ENCODE data around the gene CLEC16A.

Gene CLEC16A

GRCh38 chr16:11145173-11145818 lies 200.9 kb downstream of the CLEC16A start:
- DNase-seq = no peak

GRCh38 chr16:11145819-11146211 lies 201.5 kb downstream of the CLEC16A start:
- no peak for DNase-seq

DNA sequence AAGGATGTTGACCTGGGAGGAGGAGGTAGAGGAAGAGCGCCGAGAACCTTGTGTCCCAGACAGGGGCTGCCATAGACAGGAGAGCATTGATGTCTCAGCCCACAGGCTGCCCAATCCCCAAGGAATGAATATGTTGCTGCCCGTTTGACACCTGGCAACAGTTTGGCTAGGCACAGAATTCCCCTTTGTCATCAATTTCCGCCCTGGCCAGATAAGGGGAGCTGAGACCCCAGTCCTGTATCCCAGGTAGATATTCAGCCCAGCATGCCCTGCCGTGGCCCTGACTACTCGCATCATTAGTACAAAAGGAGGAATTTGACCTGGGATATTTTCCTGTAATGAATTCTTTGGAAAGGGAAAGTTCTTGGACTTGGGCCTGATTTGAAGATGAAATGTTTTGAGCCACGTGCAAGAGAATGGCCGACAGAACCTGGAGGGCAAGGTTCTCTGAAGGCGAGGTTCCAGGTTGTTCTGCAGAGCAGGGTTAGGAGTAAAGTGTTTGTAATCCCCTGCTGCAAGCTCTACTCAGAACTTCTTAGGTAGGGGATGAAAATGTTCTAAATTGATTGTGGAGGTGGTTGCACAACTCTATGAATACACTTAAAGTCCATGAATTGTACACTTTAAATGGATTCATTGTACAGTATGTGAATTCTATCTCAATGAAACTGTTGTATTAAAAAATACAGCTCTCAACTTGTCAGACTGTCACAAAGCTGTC lies 202.8 kb downstream of the CLEC16A start:
- no peak for DNase-seq

GRCh38 chr16:11147754-11148444 lies 203.5 kb downstream of the CLEC16A start:
- no peak for DNase-seq

GRCh38 chr16:11149011-11149616 lies 204.8 kb downstream of the CLEC16A start:
- DNase-seq = no peak

DNA sequence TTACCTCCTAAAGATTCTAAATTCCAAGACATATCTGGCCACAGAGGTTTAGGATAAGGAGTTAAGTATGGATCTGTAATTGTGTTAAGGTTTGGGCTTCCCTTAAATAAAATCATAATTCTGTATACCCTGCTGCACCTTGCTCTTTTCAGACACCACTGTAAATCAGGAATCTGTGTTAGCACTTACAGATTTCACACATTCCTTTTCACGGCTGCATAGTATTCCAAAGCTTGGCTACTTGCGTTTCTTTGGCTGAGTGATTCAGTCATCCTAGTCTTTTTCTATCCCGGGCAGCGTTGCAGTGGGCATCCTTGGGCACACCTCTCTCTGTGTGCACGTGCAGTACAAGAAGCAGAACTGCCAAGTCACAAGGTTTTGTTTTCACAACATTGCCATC lies 205.8 kb downstream of the CLEC16A start:
- no peak for DNase-seq

DNA sequence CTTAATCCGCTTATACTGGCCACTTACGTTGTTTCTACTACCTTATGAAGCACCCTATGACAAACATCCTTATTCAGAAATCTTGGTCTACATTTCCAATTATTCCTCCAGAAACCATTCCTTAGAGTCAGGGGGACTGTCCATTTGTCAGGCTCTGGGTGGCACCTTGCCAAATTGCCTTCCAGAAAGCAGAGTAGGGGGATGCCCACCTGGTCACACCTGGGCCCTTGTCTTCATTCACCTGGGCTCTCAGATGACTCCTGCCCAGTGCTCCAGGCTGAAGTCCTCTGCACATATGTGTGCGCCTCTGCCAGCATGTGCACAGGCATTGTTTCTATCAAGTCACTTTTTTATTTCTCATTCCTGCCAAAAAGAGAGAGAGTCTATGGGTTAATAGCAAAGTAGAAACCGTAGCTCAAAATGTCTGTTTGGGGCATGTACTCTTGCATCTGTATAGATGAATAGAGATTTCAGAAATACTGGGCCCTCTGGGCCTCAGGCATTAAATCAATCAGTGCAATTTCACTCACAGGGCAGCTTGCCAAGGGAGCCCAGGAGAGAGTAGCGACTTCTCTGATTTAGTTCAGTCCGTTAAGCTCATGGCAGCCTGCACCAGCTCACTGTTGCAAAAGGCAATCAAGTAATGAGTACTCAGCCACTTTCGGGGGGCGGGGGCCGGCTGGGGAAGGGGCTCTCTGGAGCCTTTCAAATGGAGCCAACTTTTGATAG lies 207.0 kb downstream of the CLEC16A start:
- DNase-seq = no peak

DNA sequence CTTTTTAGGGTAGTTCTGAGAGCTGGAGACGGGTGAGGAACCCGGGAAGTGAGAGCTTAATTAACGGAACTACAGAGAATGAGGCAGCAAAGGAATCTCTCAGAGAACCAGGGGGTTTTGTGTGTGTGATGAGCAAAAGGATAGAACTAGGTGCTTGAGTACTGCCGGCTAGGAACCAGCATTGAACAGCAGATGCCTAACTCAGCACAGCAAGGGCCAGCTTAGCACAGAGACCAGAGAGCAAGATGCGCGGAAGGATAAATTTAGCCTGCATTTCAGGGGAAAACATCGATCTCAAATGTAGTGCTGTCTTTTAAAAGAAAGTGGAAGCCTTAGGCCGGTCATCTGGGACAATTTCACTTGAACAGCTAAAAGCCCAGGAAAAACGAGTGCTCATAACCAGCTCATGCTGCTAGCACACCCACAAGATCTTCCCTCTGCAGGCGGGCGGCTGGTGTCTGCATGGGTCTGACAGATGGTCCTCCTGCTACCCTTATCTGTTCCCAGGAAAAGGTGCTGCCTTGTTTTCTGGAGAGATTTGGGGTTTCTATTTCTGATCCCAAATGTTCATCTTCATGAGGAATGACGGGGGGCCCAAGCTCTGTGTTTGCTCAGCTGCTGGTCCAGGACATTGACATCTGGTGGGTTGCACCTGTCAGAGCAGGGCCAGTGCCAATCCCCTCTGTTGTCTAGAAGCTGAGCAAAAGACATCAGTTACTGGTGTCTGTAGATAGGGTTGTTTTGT lies 207.7 kb downstream of the CLEC16A start:
- no peak for DNase-seq

DNA sequence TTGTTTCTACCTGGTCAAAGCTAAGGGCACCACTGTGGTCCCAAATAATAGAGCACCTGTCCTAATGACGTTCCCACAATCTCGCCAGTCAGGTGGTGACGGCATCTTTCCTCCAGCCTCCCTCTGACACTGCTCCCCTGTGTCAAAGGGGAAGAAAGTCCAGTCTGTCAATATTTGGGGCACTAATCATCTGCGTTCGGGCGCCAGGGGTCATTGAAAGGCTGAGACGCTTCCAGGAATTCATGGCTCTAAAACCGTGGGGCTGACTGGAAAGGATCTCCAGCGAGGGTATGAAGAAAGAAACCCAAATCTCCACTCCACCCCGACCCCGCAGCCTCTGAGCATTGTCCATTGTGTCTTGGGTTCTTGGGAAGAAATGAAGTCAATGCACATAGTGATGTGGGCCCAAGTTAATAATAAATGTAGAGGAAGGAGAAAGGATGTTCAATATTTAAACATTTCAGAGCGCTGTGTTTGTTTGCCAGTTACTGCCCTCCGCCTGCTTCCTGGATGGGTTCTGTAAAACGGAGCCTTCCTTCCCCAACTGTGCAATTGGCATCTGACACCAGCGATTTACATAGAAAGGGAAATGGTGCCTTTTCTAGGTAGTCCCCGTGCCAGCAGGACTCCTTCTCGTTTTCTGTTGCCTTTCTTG lies 208.4 kb downstream of the CLEC16A start:
- no peak for DNase-seq

- DNase-seq = no peak
Measured at GRCh38 chr16:11155284-11155806, 211.0 kb downstream of the CLEC16A start.

- DNase-seq = no peak
Measured at GRCh38 chr16:11156401-11156800, 212.0 kb downstream of the CLEC16A start.

DNA sequence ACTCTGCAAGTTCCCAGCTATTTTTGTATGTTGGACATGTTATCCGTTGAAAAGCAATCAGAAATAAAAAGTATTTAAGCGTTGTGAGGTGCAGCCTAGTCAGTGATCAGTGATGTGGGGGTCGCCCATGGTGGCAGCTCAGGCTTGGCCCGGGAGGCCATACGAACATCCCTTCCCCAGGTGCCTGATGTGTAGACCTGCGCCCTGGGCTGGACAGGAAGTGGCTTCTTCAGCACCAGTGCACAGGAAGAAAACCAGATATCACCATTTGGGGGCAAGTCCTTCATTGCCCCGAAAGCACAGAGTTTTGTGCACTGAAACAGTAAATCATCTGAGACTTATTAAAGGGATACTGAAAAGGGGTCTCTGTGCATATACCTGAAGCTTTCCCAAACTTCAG lies 212.8 kb downstream of the CLEC16A start:
- no peak for DNase-seq

DNA sequence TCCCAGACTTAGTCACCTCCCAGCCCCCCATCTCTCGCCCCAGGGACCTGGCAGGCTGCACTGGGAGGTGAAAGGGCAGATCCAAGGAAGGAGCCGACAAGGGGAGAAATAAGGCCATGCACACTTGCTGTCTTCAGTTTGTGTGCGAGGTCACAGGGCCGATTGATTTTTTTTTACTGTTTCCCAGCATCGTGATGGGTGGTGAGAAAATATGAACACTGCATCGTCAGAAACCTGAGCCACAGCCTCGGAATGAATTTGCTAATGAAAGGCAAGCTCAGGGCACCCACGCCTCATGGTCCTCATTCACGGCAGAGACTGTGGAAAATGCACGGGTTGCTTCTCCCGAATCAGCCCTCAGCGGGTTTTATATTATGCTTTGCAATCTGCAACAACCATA lies 213.7 kb downstream of the CLEC16A start:
- no peak for DNase-seq

- DNase-seq = no peak
Measured at GRCh38 chr16:11159282-11159681, 214.9 kb downstream of the CLEC16A start.

- no peak for DNase-seq
Measured at GRCh38 chr16:11160676-11161115, 216.3 kb downstream of the CLEC16A start.

DNA sequence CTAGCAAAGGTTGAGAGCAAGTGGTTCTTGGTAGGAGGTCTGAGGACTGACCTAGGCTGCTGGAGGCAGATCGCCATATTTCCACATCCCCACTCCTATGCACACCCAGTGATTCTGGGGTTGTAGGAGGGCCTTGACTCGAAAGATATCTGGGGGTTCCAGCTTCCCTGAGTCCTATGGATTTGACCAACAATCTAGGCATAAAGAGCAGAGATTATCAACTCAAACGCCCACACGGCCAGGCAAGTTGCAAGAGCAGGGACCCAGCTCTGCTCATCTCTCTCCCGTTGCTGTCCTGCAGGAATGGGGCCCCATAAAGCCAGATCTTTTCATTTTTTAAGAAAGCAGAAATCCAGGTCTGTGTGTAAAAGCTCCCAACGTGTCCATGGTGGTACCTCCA lies 217.1 kb downstream of the CLEC16A start:
- no peak for DNase-seq

GRCh38 chr16:11161974-11162373 lies 217.6 kb downstream of the CLEC16A start:
- no peak for DNase-seq

- DNase-seq = no peak
Measured at GRCh38 chr16:11162586-11163268, 218.4 kb downstream of the CLEC16A start.

- DNase-seq = no peak
Measured at GRCh38 chr16:11163761-11164261, 219.4 kb downstream of the CLEC16A start.

GRCh38 chr16:11164482-11165270 lies 220.3 kb downstream of the CLEC16A start:
- no peak for DNase-seq
